ENCODE data around the gene DMD. TPM values are rescaled to one million over a fixed set of nuclear protein-coding genes. Genes with fewer than 3 reads are reported as not detected.

The DMD gene
- total and polyA plus RNA-seq, 2 donors (not counting 1 experiment from before 2014, with no cell fraction given), result 2.0 to 51.8 TPM

DNA sequence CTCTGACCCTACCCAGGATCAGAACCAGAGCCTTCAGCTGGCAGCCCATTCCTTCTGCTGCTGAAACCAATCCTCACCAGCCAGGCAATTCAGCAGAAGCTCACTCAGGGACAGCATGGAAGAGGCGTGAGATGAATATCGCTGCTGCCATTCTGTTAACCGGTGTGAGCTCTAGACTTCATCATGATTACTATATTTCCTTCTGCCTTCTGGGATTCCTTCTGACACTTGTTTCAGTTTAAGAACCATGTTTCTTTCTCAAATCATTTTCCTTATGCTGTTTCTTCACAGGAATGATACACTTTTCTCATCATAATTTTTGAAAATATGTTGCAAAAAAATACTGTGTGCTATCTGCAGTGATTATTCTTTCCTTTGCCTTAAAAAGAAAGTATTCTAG is 1666.2 kb downstream of the DMD start:
- H3K27ac ChIP-seq (ENCODE audit: low read length in 2 of 2), result no peak overlapping the region
- ChIA-PET CTCF (no interaction called here), POLR2A (no interaction called here)
- TF ChIP-seq, protein P1, sequence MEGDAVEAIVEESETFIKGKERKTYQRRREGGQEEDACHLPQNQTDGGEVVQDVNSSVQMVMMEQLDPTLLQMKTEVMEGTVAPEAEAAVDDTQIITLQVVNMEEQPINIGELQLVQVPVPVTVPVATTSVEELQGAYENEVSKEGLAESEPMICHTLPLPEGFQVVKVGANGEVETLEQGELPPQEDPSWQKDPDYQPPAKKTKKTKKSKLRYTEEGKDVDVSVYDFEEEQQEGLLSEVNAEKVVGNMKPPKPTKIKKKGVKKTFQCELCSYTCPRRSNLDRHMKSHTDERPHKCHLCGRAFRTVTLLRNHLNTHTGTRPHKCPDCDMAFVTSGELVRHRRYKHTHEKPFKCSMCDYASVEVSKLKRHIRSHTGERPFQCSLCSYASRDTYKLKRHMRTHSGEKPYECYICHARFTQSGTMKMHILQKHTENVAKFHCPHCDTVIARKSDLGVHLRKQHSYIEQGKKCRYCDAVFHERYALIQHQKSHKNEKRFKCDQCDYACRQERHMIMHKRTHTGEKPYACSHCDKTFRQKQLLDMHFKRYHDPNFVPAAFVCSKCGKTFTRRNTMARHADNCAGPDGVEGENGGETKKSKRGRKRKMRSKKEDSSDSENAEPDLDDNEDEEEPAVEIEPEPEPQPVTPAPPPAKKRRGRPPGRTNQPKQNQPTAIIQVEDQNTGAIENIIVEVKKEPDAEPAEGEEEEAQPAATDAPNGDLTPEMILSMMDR (IDR thresholded peaks at IDR 0.05), result no peak
- no peak for TF ChIP-seq EZH2 (IDR thresholded peaks at IDR 0.05; ENCODE audit: borderline replicate concordance, insufficient read depth, low read depth, low read length, poor library complexity, severe bottlenecking)
- no peaks in the 10 kb centered on the region for H3K9me3 Mint-ChIP-seq (ENCODE audit: insufficient read depth)
- WGBS (ENCODE audit: insufficient coverage), result 86% methylated on average over 2 of the region's 3 CpGs
- H2AFZ ChIP-seq (ENCODE audit: insufficient read depth, low read depth, low read length, poor library complexity, severe bottlenecking), result no peak overlapping the region
- H3K27me3 Mint-ChIP-seq, result no peaks in the 10 kb centered on the region
- no peaks in the 10 kb centered on the region for H3K4me1 Mint-ChIP-seq
- no peaks in the 10 kb centered on the region for H3K79me2 ChIP-seq (ENCODE audit: control insufficient read depth, insufficient read depth, low read length)
- H3K4me2 ChIP-seq (replicated peaks; ENCODE audit: low read depth, low read length, poor library complexity, severe bottlenecking), result no peak overlapping the region
- no peak for DNase-seq
- H3K27ac Mint-ChIP-seq, result no peak overlapping the region
- no peak overlapping the region for H3K9ac ChIP-seq (ENCODE audit: low read length)
- H3K4me1 ChIP-seq (ENCODE audit: control insufficient read depth in 2 of 2, insufficient read depth in 2 of 2, low read length in 2 of 2), result no peaks in the 10 kb centered on the region
- H3K36me3 ChIP-seq (replicated peaks in 1 of 2; ENCODE audit: control extremely low read depth in 1 of 2, control insufficient read depth in 1 of 2, extremely low read depth in 1 of 2, insufficient read depth in 2 of 2, low read length in 1 of 2), result no peaks in the 10 kb centered on the region
- no peak for ATAC-seq (ENCODE audit: low read depth)
- H3K27me3 ChIP-seq (replicated peaks in 1 of 4; ENCODE audit: control extremely low read depth in 1 of 4, control insufficient read depth in 3 of 4, insufficient read depth in 4 of 4, low read length in 3 of 4), result no peaks in the 10 kb centered on the region
- intact Hi-C loops (cut with micrococcal nuclease), result no loop called here
- H3K4me3 Mint-ChIP-seq, result no peak overlapping the region
- no peaks in the 10 kb centered on the region for H3K9me3 ChIP-seq (ENCODE audit: control extremely low read depth in 1 of 3, control insufficient read depth in 2 of 3, insufficient read depth in 1 of 3, low read length in 2 of 3)
- no peaks in the 10 kb centered on the region for H4K20me1 ChIP-seq (ENCODE audit: control insufficient read depth, insufficient read depth, low read length, poor library complexity, severe bottlenecking)
- no peak overlapping the region for H3K4me3 ChIP-seq (ENCODE audit: control extremely low read depth in 1 of 5, extremely low read depth in 1 of 5, insufficient read depth in 1 of 5, low read depth in 2 of 5, low read length in 4 of 5)

DNA sequence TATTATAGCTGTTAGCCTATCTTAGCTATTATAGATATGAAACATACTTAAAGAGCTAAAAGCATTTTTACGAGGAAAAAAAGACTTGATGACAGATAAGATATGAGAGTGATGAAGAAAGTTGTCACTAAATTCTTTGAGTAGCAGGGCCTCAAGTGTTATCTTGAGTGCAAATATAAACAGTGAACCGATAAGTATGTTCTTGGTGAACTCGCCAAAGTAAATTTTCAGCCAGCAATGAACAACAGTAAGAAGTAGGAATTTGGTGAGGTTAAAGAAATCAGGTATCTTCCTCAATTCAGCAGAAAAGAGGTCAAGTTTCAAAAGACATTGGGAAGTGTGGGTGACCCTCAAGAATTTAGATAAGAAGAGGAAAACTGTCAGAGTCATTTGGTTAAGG is 1667.7 kb downstream of the DMD start:
- no peaks in the 10 kb centered on the region for H3K9me3 Mint-ChIP-seq (ENCODE audit: insufficient read depth)
- no peak overlapping the region for H3K4me2 ChIP-seq (replicated peaks; ENCODE audit: low read depth, low read length, poor library complexity, severe bottlenecking)
- no peaks in the 10 kb centered on the region for H3K36me3 ChIP-seq (replicated peaks in 1 of 2; ENCODE audit: control extremely low read depth in 1 of 2, control insufficient read depth in 1 of 2, extremely low read depth in 1 of 2, insufficient read depth in 2 of 2, low read length in 1 of 2)
- H3K4me3 ChIP-seq (ENCODE audit: control extremely low read depth in 1 of 5, extremely low read depth in 1 of 5, insufficient read depth in 1 of 5, low read depth in 2 of 5, low read length in 4 of 5), result no peak overlapping the region
- H3K27ac Mint-ChIP-seq, result no peak overlapping the region
- ATAC-seq (ENCODE audit: low read depth) (no peak), DNase-seq (no peak)
- no CpG with 5 or more reads among the region's 3 CpGs for WGBS (ENCODE audit: insufficient coverage)
- no peak overlapping the region for H3K4me3 Mint-ChIP-seq
- H3K27me3 Mint-ChIP-seq, result no peaks in the 10 kb centered on the region
- no peaks in the 10 kb centered on the region for H3K9me3 ChIP-seq (ENCODE audit: control extremely low read depth in 1 of 3, control insufficient read depth in 2 of 3, insufficient read depth in 1 of 3, low read length in 2 of 3)
- no peaks in the 10 kb centered on the region for H3K27me3 ChIP-seq (replicated peaks in 1 of 4; ENCODE audit: control extremely low read depth in 1 of 4, control insufficient read depth in 3 of 4, insufficient read depth in 4 of 4, low read length in 3 of 4)
- CTCF ChIA-PET, result no interaction called here
- H4K20me1 ChIP-seq (ENCODE audit: control insufficient read depth, insufficient read depth, low read length, poor library complexity, severe bottlenecking), result no peaks in the 10 kb centered on the region
- no peaks in the 10 kb centered on the region for H3K79me2 ChIP-seq (ENCODE audit: control insufficient read depth, insufficient read depth, low read length)
- H2AFZ ChIP-seq (ENCODE audit: insufficient read depth, low read depth, low read length, poor library complexity, severe bottlenecking), result no peak overlapping the region
- TF ChIP-seq, protein P1 (IDR thresholded peaks at IDR 0.05), result no peak
- no peaks in the 10 kb centered on the region for H3K4me1 Mint-ChIP-seq
- intact Hi-C loops (cut with micrococcal nuclease), result no loop called here
- H3K27ac ChIP-seq (ENCODE audit: low read length in 2 of 2), result no peak overlapping the region
- no peak overlapping the region for H3K9ac ChIP-seq (ENCODE audit: low read length)
- no peaks in the 10 kb centered on the region for H3K4me1 ChIP-seq (ENCODE audit: control insufficient read depth in 2 of 2, insufficient read depth in 2 of 2, low read length in 2 of 2)
- POLR2A ChIA-PET, result no interaction called here
